H1 (cell line): ENCODE results near the gene ADCY2. TPM values are rescaled to one million over a fixed set of nuclear protein-coding genes. Genes with fewer than 3 reads are reported as not detected.

Experiments used
- CTCF ChIA-PET: fragments of 300-600 bp; sonication (Branson Sonifier 250); formaldehyde crosslinking; loops from one replicate; lab custom pipeline; 2021; ENCODE audit not compliant: partially characterized antibody; lab: Charles Lee
- POLR2A ChIA-PET: fragments of 300-600 bp; sonication (Branson Sonifier 250); formaldehyde crosslinking; loops from one replicate; lab custom pipeline; 2021; ENCODE audit warnings: inconsistent platforms; ENCODE audit not compliant: partially characterized antibody; lab: Charles Lee
- DNase-seq, 2 experiments: peaks; one replicate each; pipeline versions ENCODE4 v3.0.0 to v3.0.0-alpha.2; 2010 to 2022; ENCODE audit warnings: low spot score in 2 of 2, low read depth in 1 of 2, mixed read lengths in 1 of 2
- FAIRE-seq: peaks from 2 replicates; lab custom pipeline; 2011; peaks lifted over from hg19 to GRCh38; lab: Jason Lieb, UNC
- H2AFZ ChIP-seq: 2 replicates; pipeline ENCODE4 v1.8.1; 2012; ENCODE audit warnings: low read length, inconsistent platforms
- H2AK5ac ChIP-seq: 2 replicates; pipeline ENCODE4 v1.6.1; 2013; ENCODE audit warnings: low read depth, low read length
- H2BK120ac ChIP-seq: replicated peaks from 2 replicates; pipeline ENCODE3; 2013; ENCODE audit warnings: low read depth, low read length, inconsistent platforms
- H2BK12ac ChIP-seq: 2 replicates; pipeline ENCODE4 v1.6.1; 2013; ENCODE audit warnings: low read depth, low read length
- H2BK15ac ChIP-seq: 2 replicates; pipeline ENCODE4 v1.6.1; 2013; ENCODE audit warnings: low read length
- H2BK20ac ChIP-seq: 2 replicates; pipeline ENCODE4 v1.6.1; 2013; ENCODE audit warnings: low read length
- H2BK5ac ChIP-seq: 2 replicates; pipeline ENCODE4 v1.6.1; 2013; ENCODE audit warnings: low read depth, low read length
- H3K14ac ChIP-seq: 2 replicates; pipeline ENCODE4 v1.6.1; 2013; ENCODE audit warnings: inconsistent platforms; ENCODE audit not compliant: insufficient read length
- H3K18ac ChIP-seq: 2 replicates; pipeline ENCODE4 v1.6.1; 2013; ENCODE audit warnings: low read length; ENCODE audit errors: extremely low read depth
- H3K23ac ChIP-seq: 2 replicates; pipeline ENCODE4 v1.6.1; 2013; ENCODE audit warnings: inconsistent platforms; ENCODE audit not compliant: insufficient read length
- H3K23me2 ChIP-seq: 2 replicates; pipeline ENCODE4 v1.6.1; 2013; ENCODE audit warnings: low read depth, low read length
- H3K27ac ChIP-seq: 2 replicates; pipeline ENCODE4 v1.6.1; 2011; ENCODE audit warnings: low read depth, low read length, inconsistent platforms
- H3K27me3 ChIP-seq, 4 experiments: replicated peaks in 1 of 4; 1 replicate in 1 of 4; 2 replicates in 3 of 4; pipeline versions ENCODE4 v1.6.1 to v1.8.1; 2011 to 2013; ENCODE audit warnings: low read length in 3 of 4, mild to moderate bottlenecking in 3 of 4, inconsistent platforms in 2 of 4, mixed read lengths in 2 of 4, moderate library complexity in 1 of 4; ENCODE audit not compliant: control insufficient read depth in 3 of 4, insufficient read depth in 3 of 4; ENCODE audit errors: extremely low read depth in 1 of 4
- H3K36me3 ChIP-seq, 4 experiments: 2 replicates each; pipeline versions ENCODE4 v1.6.1 to v1.8.1; 2011 to 2013; ENCODE audit warnings: mild to moderate bottlenecking in 4 of 4, low read length in 3 of 4, moderate library complexity in 2 of 4, control low read depth in 1 of 4, inconsistent platforms in 1 of 4; ENCODE audit not compliant: insufficient read depth in 4 of 4, control insufficient read depth in 2 of 4
- H3K4ac ChIP-seq: replicated peaks from 2 replicates; pipeline ENCODE3; 2013; ENCODE audit warnings: low read length, low read depth, mixed read lengths, inconsistent platforms; ENCODE audit not compliant: insufficient read length
- H3K4me1 ChIP-seq, 4 experiments: replicated peaks in 1 of 4; 1 replicate in 1 of 4; 2 replicates in 3 of 4; pipeline versions ENCODE4 v1.6.1 to v1.8.1; 2011 to 2013; ENCODE audit warnings: low read length in 3 of 4, inconsistent platforms in 2 of 4, mixed read lengths in 1 of 4; ENCODE audit not compliant: insufficient read depth in 4 of 4, control insufficient read depth in 3 of 4
- H3K4me2 ChIP-seq, 2 experiments: 2 replicates each; pipeline versions ENCODE4 v1.6.1 to v1.8.1; 2011 to 2013; ENCODE audit warnings: low read depth in 2 of 2, low read length in 2 of 2, control low read depth in 1 of 2, inconsistent platforms in 1 of 2, mild to moderate bottlenecking in 1 of 2; ENCODE audit not compliant: insufficient read depth in 1 of 2
- H3K4me3 ChIP-seq, 4 experiments: fragments of 200-600, 300-600 bp in 1 of 4; sonication (generic), shearing (Covaris generic), sonication (Bioruptor Twin) in 1 of 4; 2 replicates each; pipeline versions ENCODE4 v1.5.1 to v1.8.1; 2011 to 2016; ENCODE audit warnings: low read length in 4 of 4, low read depth in 3 of 4, control low read depth in 2 of 4, inconsistent platforms in 2 of 4, mild to moderate bottlenecking in 2 of 4, mixed read lengths in 1 of 4, moderate library complexity in 1 of 4; ENCODE audit not compliant: insufficient read depth in 2 of 4; ENCODE audit errors: extremely low read depth in 1 of 4
- H3K56ac ChIP-seq: replicated peaks from 2 replicates; pipeline ENCODE3; 2013; ENCODE audit warnings: low read depth, mild to moderate bottlenecking, mixed read lengths, low read length, inconsistent platforms; ENCODE audit not compliant: insufficient read length
- H3K79me1 ChIP-seq: 2 replicates; pipeline ENCODE4 v1.6.1; 2013; ENCODE audit warnings: low read depth, low read length, control low read depth
- H3K79me2 ChIP-seq, 2 experiments: 2 replicates each; pipeline versions ENCODE4 v1.6.1 to v1.8.1; 2012 to 2013; ENCODE audit warnings: low read length in 2 of 2, mild to moderate bottlenecking in 2 of 2, inconsistent platforms in 1 of 2; ENCODE audit not compliant: insufficient read depth in 2 of 2, control insufficient read depth in 1 of 2
- H3K9ac ChIP-seq, 4 experiments: replicated peaks in 1 of 4; 1 replicate in 1 of 4; 2 replicates in 3 of 4; pipeline versions ENCODE4 v1.6.1 to v1.8.1; 2011 to 2013; ENCODE audit warnings: low read depth in 3 of 4, low read length in 3 of 4, control low read depth in 2 of 4, mild to moderate bottlenecking in 2 of 4, moderate library complexity in 2 of 4, inconsistent platforms in 1 of 4; ENCODE audit errors: extremely low read depth in 1 of 4
- H3K9me3 ChIP-seq, 2 experiments: 2 replicates each; pipeline versions ENCODE4 v1.6.1 to v1.8.1; 2012 to 2013; ENCODE audit warnings: mild to moderate bottlenecking in 2 of 2, moderate library complexity in 2 of 2, control low read depth in 1 of 2, inconsistent platforms in 1 of 2, low read depth in 1 of 2, low read length in 1 of 2, mixed read lengths in 1 of 2; ENCODE audit not compliant: insufficient read depth in 2 of 2
- H4K20me1 ChIP-seq, 2 experiments: replicated peaks in 1 of 2; 2 replicates each; pipeline versions ENCODE3 to v1.8.1; 2011 to 2013; ENCODE audit warnings: inconsistent platforms in 2 of 2, low read length in 2 of 2, mild to moderate bottlenecking in 1 of 2; ENCODE audit not compliant: insufficient read depth in 2 of 2, control insufficient read depth in 1 of 2
- H4K5ac ChIP-seq: 2 replicates; pipeline ENCODE4 v1.6.1; 2013; ENCODE audit warnings: low read length, low read depth, mixed read lengths, inconsistent platforms; ENCODE audit not compliant: insufficient read length
- H4K8ac ChIP-seq: 2 replicates; pipeline ENCODE4 v1.8.0; 2013; ENCODE audit warnings: mild to moderate bottlenecking, moderate library complexity, low read length, inconsistent platforms; ENCODE audit not compliant: insufficient read depth; ENCODE audit errors: extremely low read depth
- H4K91ac ChIP-seq: replicated peaks from 2 replicates; pipeline ENCODE3; 2013; ENCODE audit warnings: low read length, mixed read lengths, inconsistent platforms; ENCODE audit not compliant: insufficient read length
- POLR2AphosphoS5 ChIP-seq: IDR thresholded peaks from 2 replicates; pipeline ENCODE4 v1.6.1; 2011; ENCODE audit warnings: low read depth, low read length
- WGBS, 2 experiments: shearing (Covaris generic) in 1 of 2; methylation state at CpG; one replicate each; pipeline versions ENCODE4 v1.1.6 to v1.1.7; 2013 to 2015; ENCODE audit warnings: low lambda C conversion rate in 2 of 2, mixed read lengths in 2 of 2, inconsistent platforms in 1 of 2, low coverage in 1 of 2, missing lambda C conversion rate in 1 of 2; ENCODE audit not compliant: insufficient replicate concordance in 2 of 2, insufficient coverage in 1 of 2, insufficient read length in 1 of 2; ENCODE audit errors: extremely low coverage in 1 of 2, missing lambda C conversion rate in 1 of 2; 5-methylcytosine and 5-hydroxymethylcytosine counted together
- polyA plus RNA-seq, 7 experiments: library from polyadenylated mRNA; depleted of rRNA in 3 of 7; stranded (reverse) in 5 of 7; unstranded in 2 of 7; fragments of >200 nt in 5 of 7; fragments of 200-250 nt in 2 of 7; gene quantifications; 1 replicate in 5 of 7; 2 replicates in 1 of 7; 4 replicates in 1 of 7; pipeline versions ENCODE4 v1.2.1 to v1.2.3, GENCODE V29; 2011 to 2013; ENCODE audit warnings: missing spikeins in 2 of 7, mixed read lengths in 2 of 7
- total RNA-seq: library from RNA; stranded (reverse); fragmentation: NEBNext Ultra II Directional; extraction: Animal tissue kit (Norgen Biotek cat#: 25700); gene quantifications from 2 replicates; pipeline ENCODE4 v1.2.1, GENCODE V29; 2021

Gene ADCY2
- total and polyA plus RNA-seq, 2 of the 8 experiments (the other 6 are each of a cell fraction or from before 2014, with no cell fraction given): 35.8 to 122 TPM

DNA sequence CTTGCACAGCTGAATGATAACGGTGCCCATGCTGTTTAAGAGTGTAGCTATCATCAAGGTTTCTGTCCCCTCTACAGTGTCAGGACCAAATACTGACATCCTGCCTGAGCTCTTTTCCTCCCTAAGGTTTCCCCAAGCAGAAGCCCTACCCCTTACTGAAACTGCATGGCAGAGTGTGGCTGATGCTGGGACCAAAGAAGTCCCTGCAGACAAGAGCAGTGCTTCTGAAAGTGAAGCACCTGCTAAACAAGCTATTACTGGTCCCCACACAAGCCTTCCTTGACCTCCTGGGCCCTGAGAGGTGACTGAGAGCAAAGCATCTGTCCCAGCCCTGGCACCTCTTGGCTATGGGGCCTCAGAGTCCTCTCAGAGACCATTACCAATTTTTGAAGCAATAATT, 398.9 kb downstream of the ADCY2 start:
- Histone ChIP-seq H3K79me1 (no peaks in the 10 kb centered on the region; the same call in 1 of the 2 replicates), H3K27ac (peak overlapping the region; percentile 24; the same call in 1 of the 2 replicates), H2AK5ac (no peak overlapping the region), H2BK120ac (no peak overlapping the region), H3K4me1 (peaks cover 0 to 7% (median 4%) of the 10 kb centered on the region in 4 experiments; a peak in 5 of 7 replicates), H2AFZ (no peak overlapping the region), H2BK5ac (peak overlapping the region; percentile 60; the same call in 1 of the 2 replicates), H3K4me3 (no peak overlapping the region), H3K14ac (no peak overlapping the region), H2BK20ac (no peak overlapping the region), H4K91ac (peak overlapping the region; percentile 18), H4K5ac (no peak overlapping the region), H3K9me3 (no peaks in the 10 kb centered on the region), H4K8ac (peak overlapping the region; percentile 76), H2BK15ac (no peak overlapping the region), H3K18ac (no peak overlapping the region; the same call in 1 of the 2 replicates), H4K20me1 (peaks cover 0 to 4% of the 10 kb centered on the region in 2 experiments), H3K4me2 (no peak overlapping the region; a peak in 1 of 4 replicates), H3K36me3 (peaks cover 0 to 4% (median 0%) of the 10 kb centered on the region in 4 experiments; a peak in 2 of 8 replicates), H3K23ac (no peak overlapping the region), H3K56ac (no peak overlapping the region), H3K9ac (peak overlapping the region in 1 of 4 experiments; percentile 32; a peak in 2 of 7 replicates), H3K79me2 (no peaks in the 10 kb centered on the region), H3K4ac (no peak overlapping the region), H3K23me2 (no peaks in the 10 kb centered on the region; the same call in 1 of the 2 replicates), H2BK12ac (no peak overlapping the region), H3K27me3 (no peaks in the 10 kb centered on the region)
- POLR2A ChIA-PET: no interaction called here
- WGBS, 2 experiments: 90% methylated on average over 1 of the region's 1 CpG; no CpG with 5 or more reads in 1 of the 2 experiments
- no peak for DNase-seq
- CTCF ChIA-PET: interaction anchor here (1.0 to 1.7 kb wide), 2 partner anchors 22 to 42 kb away, joined by 3 to 6 read pairs; no protein-coding TSS in a partner anchor
- FAIRE-seq: no peak
- no peak for TF ChIP-seq POLR2AphosphoS5
